Measurements from ENCODE around the gene CLDN6. TPM values are rescaled to one million over a fixed set of nuclear protein-coding genes. Genes with fewer than 3 reads are reported as not detected.

Gene CLDN6
- total and polyA plus RNA-seq, 2 of the 13 experiments (the other 11 are each of a cell fraction or from before 2014, with no cell fraction given), result 5.9 to 7.6 TPM

- peak; percentile 3; the same call in 1 of the 3 replicates for ATAC-seq
- CTCF ChIA-PET (ENCODE audit: low intra/inter-chr PET ratio, low total read pairs), result no interaction called here
- Histone ChIP-seq H3K27ac (ENCODE audit: extremely low read length, insufficient read depth, low read length) (no peak overlapping the region), H2AFZ (ENCODE audit: low read length) (no peak overlapping the region), H3K9ac (ENCODE audit: insufficient read depth, low read depth, low read length) (no peak overlapping the region), H3K4me1 (ENCODE audit: insufficient read depth, low read length) (peaks cover 25% of the 10 kb centered on the region), H3K27me3 (ENCODE audit: control insufficient read depth in 1 of 2, insufficient read depth in 2 of 2, low read length in 2 of 2) (peaks cover 19 to 56% of the 10 kb centered on the region in 2 experiments), H3K79me2 (ENCODE audit: insufficient read depth, low read length) (no peaks in the 10 kb centered on the region), H3K9me3 (ENCODE audit: low read length) (no peaks in the 10 kb centered on the region), H3K4me2 (ENCODE audit: low read depth, low read length) (no peak overlapping the region), H4K20me1 (ENCODE audit: insufficient read depth, low read length) (no peaks in the 10 kb centered on the region), H3K36me3 (replicated peaks in 1 of 2; ENCODE audit: control insufficient read depth in 1 of 2, insufficient read depth in 2 of 2, low read length in 2 of 2) (no peaks in the 10 kb centered on the region), H3K4me3 (replicated peaks in 1 of 3; ENCODE audit: insufficient read depth in 1 of 3, low read depth in 2 of 3, low read length in 3 of 3) (no peak overlapping the region)
- 0 out of 2 replicates have a peak, but pooled peaks have one; percentile 45 for TF ChIP-seq HNRNPL (IDR thresholded peaks at IDR 0.05; ENCODE audit: low read depth, low read length)
- no peak for TF ChIP-seq NR3C1 (CRISPR knock-in tag; IDR thresholded peaks at IDR 0.05)
- 0 out of 2 replicates have a peak, but pooled peaks have one; percentile 1 for TF ChIP-seq ZNF687 (CRISPR knock-in tag; IDR thresholded peaks at IDR 0.05)
- no peak for DNase-seq (ENCODE audit: low spot score)
- in situ Hi-C loops (cut with HindIII; ENCODE audit: extremely low pct_ligation_motif_present, low pct_unique_long_range_greater_than_20kb), result no loop called here
- intact Hi-C loops (cut with micrococcal nuclease; ENCODE audit: unreplicated experiment), result no loop called here
- 0% methylated on average over 1 of the region's 15 CpGs for WGBS (ENCODE audit: low lambda C conversion rate)
- POLR2A ChIA-PET, result no interaction called here
- no peak for FAIRE-seq
- no TSS peak for BruUV-seq (replicated peaks)
Observed at GRCh38 chr16:2985893-2986355, 32.1 kb downstream of the CLDN6 start.

- no peaks in the 10 kb centered on the region for H3K36me3 ChIP-seq (replicated peaks in 1 of 2; ENCODE audit: control insufficient read depth in 1 of 2, insufficient read depth in 2 of 2, low read length in 2 of 2)
- no TSS peak for BruUV-seq (replicated peaks)
- no peaks in the 10 kb centered on the region for H3K79me2 ChIP-seq (ENCODE audit: insufficient read depth, low read length)
- H3K9ac ChIP-seq (ENCODE audit: insufficient read depth, low read depth, low read length), result no peak overlapping the region
- intact Hi-C loops (cut with micrococcal nuclease; ENCODE audit: unreplicated experiment), result no loop called here
- H3K9me3 ChIP-seq (ENCODE audit: low read length), result no peaks in the 10 kb centered on the region
- no peak for TF ChIP-seq AKAP8 (CRISPR knock-in tag; IDR thresholded peaks at IDR 0.05)
- TF ChIP-seq ZNF768 (CRISPR knock-in tag; IDR thresholded peaks at IDR 0.05), result peak; percentile 19; the same call in 1 of the 2 replicates
- no peak overlapping the region for H3K4me2 ChIP-seq (ENCODE audit: low read depth, low read length)
- H3K4me3 ChIP-seq (replicated peaks in 1 of 3; ENCODE audit: insufficient read depth in 1 of 3, low read depth in 2 of 3, low read length in 3 of 3), result no peak overlapping the region
- no peak overlapping the region for H3K27ac ChIP-seq (ENCODE audit: extremely low read length, insufficient read depth, low read length)
- DNase-seq (ENCODE audit: low spot score) (no peak), ATAC-seq (no peak), FAIRE-seq (no peak)
- in situ Hi-C loops (cut with HindIII; ENCODE audit: extremely low pct_ligation_motif_present, low pct_unique_long_range_greater_than_20kb), result no loop called here
- H3K27me3 ChIP-seq (ENCODE audit: control insufficient read depth in 1 of 2, insufficient read depth in 2 of 2, low read length in 2 of 2), result peaks cover 19 to 52% of the 10 kb centered on the region in 2 experiments
- WGBS (ENCODE audit: low lambda C conversion rate), result no CpG with 5 or more reads among the region's 9 CpGs
- no peak overlapping the region for H2AFZ ChIP-seq (ENCODE audit: low read length)
- POLR2A ChIA-PET, result no interaction called here
- CTCF ChIA-PET (ENCODE audit: low intra/inter-chr PET ratio, low total read pairs), result no interaction called here
- no peaks in the 10 kb centered on the region for H4K20me1 ChIP-seq (ENCODE audit: insufficient read depth, low read length)
- H3K4me1 ChIP-seq (ENCODE audit: insufficient read depth, low read length), result peaks cover 26% of the 10 kb centered on the region
Observed at GRCh38 chr16:2985462-2985861, 32.5 kb downstream of the CLDN6 start.
